ENCODE results near the gene KCNK10.

Gene KCNK10

DNA sequence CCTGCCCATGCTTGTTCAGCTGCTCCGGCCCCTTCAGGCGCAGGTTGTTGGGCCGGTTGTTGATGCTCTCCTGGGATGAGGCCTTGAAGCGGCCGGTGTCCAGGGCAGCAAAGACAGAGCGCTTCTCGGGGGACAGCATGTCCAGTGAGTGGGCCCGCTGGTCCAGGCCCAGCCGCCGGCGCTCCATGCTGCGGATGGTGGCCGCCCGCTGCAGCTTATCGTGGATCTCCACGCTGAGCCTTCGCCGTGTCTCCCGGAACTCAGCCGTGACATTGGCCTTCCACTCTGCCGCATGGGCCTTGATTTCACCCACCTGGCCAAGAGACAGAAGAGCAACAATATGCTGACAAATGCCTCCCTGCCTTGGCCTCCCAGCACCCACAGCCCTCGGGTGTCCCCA, 137.2 kb downstream of the KCNK10 start:
- no peak for DNase-seq (ENCODE audit: low read depth, low spot score)

DNA sequence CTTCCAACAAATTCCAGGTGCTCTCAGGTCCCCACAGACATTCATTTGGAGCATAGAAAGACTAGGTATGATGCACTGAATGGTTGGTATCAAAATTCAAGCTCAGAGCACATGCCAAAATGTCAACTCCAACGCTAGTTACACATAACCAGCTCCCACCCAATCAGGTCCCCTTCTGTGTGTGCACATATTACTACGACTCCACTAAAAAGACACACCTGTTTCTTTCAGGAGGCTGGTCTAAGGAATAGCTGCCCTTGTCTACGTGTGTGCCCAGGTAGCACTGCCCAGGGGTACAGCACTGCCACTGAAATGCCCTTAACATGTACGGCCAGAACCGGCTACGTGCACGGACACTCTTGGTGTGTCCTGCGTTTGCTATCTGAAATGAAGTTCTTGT, 138.1 kb downstream of the KCNK10 start:
- DNase-seq (ENCODE audit: low read depth, low spot score): no peak

DNA sequence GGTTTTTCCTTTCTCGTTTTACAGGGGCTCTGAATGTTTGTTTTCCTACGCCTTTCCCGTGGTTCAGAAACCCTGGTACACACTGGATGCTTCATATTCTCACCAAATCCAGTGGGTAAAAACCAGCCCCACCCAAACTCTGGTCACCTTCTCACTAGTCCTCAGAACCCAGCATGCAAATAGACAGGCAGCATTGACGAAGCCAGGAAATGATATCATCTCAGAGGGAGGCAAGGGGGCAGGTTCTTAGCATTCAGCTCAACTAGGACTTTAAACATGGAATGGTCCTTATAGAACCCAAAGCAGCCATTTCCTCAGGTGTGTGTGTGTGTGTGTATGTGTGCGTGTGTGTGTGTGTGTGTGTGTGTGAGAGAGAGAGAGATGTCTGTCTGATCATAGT, 142.0 kb downstream of the KCNK10 start:
- no peak for DNase-seq (ENCODE audit: low read depth, low spot score)

DNA sequence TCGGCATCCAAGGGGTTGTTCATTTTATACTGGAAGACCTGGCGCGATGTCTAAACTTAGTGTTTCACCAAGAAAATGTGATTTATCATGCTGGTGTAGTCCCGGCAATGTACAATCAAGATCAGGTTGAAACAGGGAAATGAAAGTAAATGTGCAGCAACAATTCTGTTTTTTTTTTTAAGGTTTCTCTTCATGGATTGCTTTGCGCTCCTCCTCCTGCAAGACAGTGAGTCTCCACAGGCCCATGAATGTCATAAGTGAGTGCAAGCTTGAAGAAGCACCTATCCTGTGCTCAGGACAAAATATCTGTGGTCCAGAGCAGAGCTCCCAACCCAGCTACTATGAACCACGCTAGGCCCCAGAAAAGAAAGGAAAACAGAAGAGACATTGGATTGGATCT, 143.4 kb downstream of the KCNK10 start:
- no peak for DNase-seq (ENCODE audit: low read depth, low spot score)

DNA sequence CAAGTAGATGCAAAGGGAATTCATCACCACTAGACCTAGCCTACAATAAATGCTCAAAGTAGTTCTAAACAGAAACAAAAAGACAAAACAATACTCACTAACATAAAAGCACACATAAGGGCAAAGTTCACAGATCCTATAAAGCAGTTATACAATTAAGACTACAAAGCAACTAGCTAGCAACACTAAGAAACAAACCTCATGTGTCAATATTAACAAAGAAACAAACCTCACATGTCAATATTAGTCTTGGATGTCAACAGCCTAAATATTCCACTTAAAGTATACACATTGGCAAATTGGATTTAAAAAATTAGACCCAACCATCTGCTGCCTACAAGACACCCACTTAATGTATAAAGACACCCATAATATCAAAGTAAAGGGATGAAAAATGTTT, 152.7 kb downstream of the KCNK10 start:
- DNase-seq (ENCODE audit: low read depth, low spot score): no peak

DNA sequence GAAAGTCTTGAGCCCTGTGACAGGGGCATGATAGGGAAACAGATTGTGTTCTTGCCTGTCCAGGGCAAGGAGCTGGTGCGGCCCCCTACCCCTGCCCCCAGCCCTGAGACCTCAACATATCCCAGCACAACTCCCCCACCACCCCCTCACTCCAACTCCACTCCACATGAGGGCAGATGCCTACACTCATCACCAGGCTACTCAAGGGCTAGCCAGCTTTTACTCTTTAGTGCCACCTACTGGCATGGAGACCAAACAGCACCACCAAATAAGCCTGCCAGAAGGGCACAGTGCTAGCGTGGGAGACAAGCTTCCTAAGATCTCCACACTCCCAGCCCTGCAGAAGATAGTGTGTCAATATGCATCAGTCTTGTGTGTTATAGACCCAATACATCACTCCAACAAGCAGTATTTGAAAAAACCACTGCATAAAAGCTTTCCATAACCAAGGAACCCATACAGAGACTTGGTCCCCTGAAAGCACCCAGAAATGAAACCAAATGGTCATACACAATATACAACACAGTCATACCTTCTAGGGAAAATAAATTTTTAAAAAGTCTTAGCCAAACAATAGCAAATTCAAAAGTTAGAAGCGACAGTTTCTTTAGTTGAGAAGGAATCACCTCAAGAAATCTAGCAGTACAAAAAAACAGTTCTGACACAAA, 154.4 kb downstream of the KCNK10 start:
- no peak for DNase-seq (ENCODE audit: low read depth, low spot score)

DNA sequence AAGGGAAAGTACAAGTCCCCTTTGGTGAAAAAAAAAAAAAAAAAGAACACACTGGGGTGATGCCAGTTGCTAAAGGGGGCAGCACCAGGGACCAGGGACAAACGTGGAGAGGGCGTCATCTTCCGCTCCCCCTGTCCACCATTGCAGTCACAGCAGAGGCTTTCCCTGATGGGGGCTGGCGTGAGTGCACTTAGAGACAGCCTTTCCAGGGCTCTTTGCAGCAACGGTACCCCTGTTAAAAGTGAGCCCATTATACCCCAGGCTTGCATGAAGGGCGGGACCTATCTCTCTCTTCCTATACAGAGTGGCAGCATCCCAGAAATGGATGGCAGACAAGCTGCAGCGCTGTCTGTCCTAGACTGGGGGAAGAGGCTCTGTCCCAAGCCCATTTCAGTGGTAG, 155.0 kb downstream of the KCNK10 start:
- no peak for DNase-seq (ENCODE audit: low read depth, low spot score)

DNA sequence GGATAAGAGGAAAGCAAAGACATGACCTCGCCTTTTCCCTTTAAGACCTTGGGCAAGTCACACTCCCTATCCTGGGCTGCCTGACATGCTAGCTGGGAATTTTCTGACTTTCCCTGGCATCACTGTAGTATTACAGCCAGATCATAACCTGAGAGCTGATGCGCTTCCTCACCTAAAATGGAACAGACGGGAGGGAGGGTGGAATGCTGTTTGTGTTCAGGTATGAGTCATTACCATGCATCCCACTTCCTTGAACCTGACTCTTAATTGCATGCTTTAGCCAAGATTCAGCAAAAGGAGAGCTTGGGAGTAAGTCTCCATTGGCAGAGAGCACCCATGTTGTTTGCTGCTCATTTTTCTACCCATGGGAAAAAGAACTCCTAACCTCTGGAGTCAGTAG, 156.5 kb downstream of the KCNK10 start:
- no peak for DNase-seq (ENCODE audit: low read depth, low spot score)

DNA sequence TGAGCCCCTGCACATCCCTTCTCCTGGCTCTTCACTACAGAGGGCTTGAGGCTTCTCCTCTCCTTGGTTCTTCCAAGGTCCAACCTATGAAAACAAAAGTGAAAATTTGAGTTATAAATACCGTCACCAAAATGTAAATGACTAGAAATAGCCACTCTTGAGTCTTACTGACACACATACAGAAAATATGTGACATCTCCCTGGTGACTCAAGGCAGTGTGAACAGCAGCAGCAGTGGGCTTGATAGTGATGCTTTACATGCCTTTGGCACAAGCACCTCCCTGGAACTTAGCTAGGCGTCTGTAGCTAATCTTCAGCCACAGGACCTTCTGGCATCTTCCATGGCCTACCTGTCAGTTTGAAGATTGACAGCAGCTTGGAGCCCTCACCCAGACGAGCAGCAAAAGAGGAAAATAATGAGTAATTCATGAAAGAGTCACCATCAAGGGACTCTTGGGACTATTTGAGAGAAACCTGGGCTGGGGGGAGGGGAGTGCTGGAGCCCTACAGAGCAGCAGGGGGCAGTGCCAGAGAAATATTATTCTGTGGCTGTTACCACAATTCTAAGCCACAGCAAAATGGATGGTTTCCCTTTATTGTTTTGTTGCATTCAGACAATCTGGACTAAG, 158.0 kb downstream of the KCNK10 start:
- DNase-seq (ENCODE audit: low read depth, low spot score): no peak

DNA sequence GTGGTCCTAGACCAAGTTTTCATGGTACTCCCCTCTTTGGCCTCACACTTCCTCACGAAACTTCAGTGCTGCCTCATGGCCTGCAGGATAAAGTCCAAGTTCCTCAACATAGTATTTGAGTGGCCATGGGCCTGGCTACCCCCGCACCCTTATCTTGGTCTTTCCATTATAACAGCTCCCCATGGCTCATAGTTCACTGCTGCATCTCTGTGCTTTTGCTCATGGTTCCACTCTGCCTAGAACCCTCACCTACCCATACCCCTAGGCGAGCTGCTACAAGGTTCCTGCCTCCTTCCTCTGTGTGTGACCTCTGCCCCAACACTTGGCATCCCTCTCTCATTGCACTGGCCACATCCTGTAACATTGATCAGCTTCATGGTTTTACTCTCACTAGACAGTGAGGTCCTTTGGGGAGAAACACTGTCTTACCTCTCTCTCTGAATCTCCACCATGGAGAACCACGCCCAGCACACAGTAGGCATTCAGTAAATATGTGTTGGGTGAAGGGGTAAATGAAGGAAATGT, 159.3 kb downstream of the KCNK10 start:
- no peak for DNase-seq (ENCODE audit: low read depth, low spot score)

DNA sequence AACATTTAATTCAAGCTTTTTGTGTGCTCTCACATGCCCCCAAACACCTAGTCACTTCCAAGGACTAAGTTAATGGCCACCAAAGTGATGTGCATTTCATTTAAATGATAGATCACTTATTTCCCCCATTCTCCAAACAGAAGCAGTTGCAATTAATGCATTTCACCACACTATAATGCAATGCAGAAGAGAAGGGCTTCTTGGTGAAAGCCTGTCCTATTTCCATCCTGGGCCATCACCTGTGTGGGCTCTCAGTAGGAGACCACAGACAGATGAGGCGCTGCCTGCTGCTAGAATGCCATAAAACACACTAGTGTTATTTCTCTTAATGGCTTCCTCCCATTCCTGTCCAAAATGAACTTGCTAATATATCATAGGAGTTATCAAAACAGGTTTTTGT, 166.9 kb downstream of the KCNK10 start:
- no peak for DNase-seq (ENCODE audit: low read depth, low spot score)

DNA sequence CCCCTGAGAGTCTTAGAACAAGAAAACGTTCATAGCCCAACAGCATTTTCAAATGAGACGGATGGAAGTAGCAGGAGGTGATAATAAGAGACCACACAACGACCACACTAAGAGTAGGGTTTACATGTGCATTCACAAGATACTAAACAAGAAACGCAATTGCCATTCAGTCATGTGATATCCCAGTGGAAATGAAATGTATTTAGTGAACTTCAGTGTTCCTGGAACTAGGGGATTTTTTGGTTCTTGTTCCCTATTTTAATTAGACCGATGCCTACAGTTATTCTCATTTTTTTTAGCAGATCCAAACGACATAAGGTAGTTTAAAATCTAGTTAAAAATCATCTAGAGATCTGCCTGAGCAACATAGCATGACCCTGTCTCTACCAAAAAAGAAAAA, 168.1 kb downstream of the KCNK10 start:
- DNase-seq (ENCODE audit: low read depth, low spot score): no peak

DNA sequence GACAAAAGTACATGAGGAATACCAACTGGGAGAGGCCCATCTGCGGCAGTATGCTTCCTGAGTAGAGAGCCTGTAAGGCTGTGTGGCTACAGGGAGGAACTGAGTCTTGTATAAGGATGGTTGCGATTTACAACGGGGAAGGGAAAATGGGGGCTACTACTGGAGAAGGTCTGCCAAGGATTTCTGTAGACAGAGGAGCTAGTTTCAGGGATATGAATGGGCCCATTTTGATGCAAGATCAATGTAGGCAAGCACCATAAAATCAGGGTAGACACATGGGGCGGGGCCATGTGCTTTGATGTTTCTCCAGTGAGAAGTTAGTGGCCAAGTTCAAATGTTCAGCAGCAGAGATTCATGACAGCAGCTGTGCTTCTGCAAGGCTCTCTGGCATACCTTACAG, 168.7 kb downstream of the KCNK10 start:
- no peak for DNase-seq (ENCODE audit: low read depth, low spot score)

DNA sequence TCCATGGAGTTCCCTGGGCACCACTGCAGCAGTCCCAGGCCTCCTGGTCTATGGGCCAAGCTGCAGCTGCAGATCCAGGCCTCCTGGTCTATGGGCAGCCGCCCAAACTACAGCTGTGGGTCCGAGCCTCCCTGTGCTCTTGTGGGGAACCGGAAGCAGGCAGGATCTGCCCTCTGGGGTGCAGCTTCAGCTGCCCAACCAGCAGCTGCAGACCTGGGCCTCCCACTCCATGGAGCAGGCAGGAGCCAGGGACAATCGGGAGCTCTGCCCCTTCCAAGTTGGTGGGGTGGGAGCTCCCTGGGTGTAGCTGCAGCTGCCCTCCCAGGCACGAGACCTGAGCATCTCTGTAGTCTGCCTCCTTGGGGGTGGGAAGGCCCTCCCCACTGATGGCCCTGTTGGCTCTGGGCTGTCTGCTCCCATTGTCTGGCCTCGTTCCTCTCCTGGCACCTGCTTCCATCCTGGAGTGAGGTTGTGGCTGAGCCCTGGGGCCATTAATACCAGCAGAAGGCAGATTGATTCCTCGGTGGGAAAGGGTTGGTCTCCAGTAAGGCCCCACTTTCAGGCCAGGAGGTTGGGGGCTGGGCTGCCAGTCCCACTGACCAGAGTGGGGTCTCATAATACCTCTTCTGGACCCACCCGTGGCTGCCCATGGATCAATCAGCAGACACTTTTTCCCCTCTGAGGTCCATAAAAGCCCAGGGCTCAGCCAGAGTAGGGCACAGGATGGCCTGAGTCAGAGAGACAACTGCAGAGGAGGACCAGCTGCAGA, 176.0 kb downstream of the KCNK10 start:
- no peak for DNase-seq (ENCODE audit: low read depth, low spot score)

DNA sequence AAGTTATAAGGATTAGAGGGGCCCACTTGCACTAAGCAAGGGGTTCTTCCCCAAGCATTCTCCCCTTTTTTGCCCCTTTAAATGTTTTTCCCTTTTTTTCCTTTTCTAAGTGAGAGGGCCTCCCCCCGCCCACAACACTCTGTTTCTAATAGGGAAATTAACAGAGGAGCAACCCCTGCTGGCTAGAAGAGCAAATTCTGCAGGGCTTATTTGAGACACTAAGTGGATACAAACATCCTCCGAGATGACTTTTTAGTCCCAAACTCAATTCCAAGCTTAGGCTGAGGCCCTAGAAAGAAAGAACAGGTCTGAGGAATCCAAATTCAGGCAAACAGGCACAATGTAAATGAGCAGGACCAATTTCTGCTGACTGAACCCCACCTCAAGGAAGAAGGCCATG, 179.3 kb downstream of the KCNK10 start:
- DNase-seq (ENCODE audit: low read depth, low spot score): no peak

DNA sequence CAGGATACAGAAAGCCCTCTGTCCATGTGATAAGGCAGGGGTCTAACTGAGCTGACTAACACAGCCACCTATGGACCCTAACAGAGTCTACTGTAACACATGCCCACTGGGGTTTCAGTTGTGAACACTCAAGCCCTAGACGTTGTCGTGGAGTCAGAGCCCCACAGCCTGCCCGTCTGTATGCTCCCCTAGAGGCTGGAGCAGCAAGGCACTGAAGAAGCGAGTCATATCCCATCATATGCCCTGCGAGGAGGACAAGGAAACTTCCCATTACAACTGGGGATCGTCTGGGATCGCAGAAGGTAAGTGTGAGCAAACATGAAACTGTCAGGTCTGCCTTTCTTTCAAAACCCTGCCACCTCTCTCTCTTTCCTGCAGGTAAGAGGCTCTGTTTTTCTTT, 180.1 kb downstream of the KCNK10 start:
- DNase-seq (ENCODE audit: low read depth, low spot score): no peak

DNA sequence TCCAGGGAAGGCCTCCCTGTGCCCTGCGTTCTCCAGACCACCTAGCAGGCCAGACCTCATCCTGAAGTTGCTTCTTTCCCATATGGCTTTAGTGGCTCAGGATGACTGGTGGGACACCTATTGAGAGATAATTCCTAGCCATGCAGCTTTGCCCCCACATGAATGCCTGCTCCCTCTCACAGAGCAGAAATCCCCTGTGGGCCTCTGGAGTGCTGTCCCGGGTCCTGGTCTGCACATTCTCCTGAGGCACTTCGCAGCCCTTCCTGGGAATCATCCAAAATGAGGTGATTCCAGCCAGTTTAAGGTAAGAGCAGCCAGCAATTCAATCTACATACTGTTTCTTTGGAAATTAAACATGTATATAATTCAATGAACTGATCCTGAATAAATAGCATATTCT, 182.2 kb downstream of the KCNK10 start:
- DNase-seq (ENCODE audit: low read depth, low spot score): no peak

DNA sequence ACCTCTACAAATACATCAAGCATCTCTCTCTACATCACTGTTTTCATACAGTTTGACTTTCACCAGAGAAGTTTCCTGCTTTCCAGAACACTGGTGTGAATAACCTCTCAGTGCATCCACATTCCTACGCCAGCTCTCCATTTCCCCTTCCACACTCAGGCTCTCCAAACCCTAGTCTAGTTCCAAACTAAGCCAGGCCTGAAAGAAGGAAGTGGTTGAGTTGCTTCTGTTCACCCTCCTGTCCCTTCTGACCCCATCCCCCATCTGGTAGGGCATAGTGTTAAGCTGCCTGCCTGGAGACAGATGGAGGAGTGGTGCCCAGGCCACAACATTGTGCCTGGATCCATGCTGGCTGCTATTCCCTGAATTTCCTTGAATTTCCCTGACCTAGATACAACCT, 185.7 kb downstream of the KCNK10 start:
- DNase-seq (ENCODE audit: low read depth, low spot score): no peak

Data from brain pericyte (primary cell).